Activated CD8-positive, alpha-beta memory T cell treated with anti-CD3 and anti-CD28 coated beads, Interleukin-2, amount 50 U/mL, for 1 hour (primary cell): ENCODE measurements around the gene PPM1H.
"Not testable (repeated sequence)": the region's sequence is repeated elsewhere in the genome, so short reads cannot be mapped to it uniquely, and the experiment has no call there.

Experiments used
- DNase-seq: peaks from one replicate; pipeline ENCODE4 v3.0.0-alpha.2; 2020; ENCODE audit errors: extremely low read depth

PPM1H gene

GRCh38 chr12:62767496-62767895 is 167.5 kb downstream of the PPM1H start:
- no peak for DNase-seq

GRCh38 chr12:62766496-62766895 is 168.5 kb downstream of the PPM1H start:
- DNase-seq, result no peak

GRCh38 chr12:62763861-62764645 is 170.9 kb downstream of the PPM1H start:
- DNase-seq, result no peak

DNA sequence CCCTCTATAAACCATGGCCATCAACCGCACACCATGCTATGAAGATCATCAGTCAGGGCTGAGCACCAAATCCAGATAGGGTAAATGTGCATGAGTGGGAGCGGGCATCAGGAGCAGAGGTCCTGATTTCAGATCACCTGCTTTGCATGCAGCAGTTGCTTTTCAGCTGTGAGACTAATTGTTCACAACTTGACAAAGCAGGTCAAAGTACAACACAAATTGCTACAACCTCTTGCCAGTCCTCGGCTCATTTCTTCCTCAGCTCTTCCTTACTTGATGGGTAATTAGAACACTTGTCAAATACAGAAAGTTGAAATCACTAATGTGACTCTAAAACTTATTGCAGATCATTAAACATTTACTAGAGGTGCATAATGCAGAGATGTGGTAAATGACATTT is 171.6 kb downstream of the PPM1H start:
- DNase-seq, result no peak

- no peak for DNase-seq
Observed at GRCh38 chr12:62762645-62763044, 172.3 kb downstream of the PPM1H start.

DNA sequence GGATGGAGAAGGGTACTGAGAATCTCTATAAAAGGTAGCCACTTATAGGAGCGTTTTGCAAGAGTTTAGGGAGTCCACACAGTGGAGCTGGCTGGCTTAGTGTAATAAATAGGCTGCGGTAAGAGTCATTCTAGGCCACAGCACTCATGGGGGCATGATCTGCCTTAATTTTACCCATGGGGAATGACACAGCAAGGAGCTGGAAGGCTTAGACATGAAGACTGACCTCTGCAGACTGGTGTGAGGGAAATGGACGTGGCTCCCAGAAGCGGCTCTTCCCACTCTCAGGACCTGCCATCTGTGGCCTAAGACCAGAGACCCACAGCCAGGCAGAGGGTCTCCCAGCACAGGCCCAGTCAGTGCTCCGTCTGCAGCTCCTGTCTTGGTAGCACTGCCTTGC is 173.3 kb downstream of the PPM1H start:
- DNase-seq, result no peak

- DNase-seq, result no peak
Observed at GRCh38 chr12:62760779-62761178, 174.2 kb downstream of the PPM1H start.

GRCh38 chr12:62760341-62760740 is 174.6 kb downstream of the PPM1H start:
- DNase-seq, result not testable (repeated sequence)

GRCh38 chr12:62758216-62758615 is 176.7 kb downstream of the PPM1H start:
- no peak for DNase-seq

GRCh38 chr12:62757048-62757447 is 177.9 kb downstream of the PPM1H start:
- DNase-seq, result no peak

GRCh38 chr12:62754706-62755105 is 180.2 kb downstream of the PPM1H start:
- DNase-seq, result no peak

DNA sequence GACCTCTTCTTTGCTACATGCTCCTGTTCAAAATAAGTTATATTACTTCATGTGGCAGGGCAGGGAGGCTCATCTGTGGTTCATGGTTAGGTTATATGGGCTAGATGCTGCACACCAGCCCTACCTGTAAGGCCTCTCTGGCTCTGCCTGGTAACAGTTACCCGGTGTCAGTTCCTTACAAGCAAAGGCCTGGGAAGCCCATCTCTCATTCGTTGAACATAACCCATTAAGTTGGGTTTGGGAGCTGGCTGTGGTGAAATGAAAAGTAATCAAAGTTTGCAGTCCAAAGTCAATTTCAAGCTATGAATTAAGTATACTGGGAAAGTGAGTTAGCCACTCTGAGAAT is 183.2 kb downstream of the PPM1H start:
- DNase-seq, result no peak

DNA sequence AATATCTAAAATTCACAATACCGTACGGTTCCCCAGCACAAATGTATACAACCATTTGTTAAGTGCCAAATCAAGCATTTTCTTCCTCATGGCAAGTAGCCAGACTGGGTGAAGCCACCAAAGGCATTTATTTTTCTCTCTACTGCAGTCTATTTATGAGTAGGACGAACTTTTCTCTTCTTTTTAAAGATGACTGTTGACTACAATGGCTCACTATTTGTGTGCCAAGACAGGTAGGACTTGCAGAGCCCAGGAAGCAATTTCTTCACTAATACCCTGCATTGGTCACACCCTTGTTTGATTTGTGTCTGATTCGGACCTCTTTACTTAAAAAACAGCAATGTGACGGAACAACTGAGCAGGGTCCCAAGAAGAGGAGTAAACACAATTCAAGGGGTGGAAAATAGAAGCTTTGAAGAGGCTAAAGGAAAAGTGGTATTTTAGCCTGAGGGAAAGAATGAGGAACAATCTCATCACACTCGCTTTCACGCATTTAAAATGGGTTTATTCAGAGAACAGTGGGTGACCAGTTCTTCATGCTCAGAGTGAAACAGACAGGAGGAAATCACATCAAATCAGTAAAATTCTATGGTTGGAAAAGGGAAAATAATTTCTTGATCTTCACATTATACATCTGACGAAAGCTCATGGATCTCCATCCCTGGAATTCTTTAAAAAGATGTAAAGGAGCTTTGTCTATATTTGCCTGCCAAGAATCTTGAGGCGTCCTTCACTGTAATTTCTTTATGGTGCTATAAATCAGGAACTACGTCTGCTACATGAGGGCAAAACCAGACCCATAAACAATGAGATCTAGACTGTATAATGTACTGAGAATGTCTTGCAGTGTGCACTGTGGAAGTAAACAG is 183.8 kb downstream of the PPM1H start:
- DNase-seq, result no peak

- DNase-seq, result no peak
Observed at GRCh38 chr12:62749586-62749985, 185.4 kb downstream of the PPM1H start.

- no peak for DNase-seq
Observed at GRCh38 chr12:62748941-62749468, 185.9 kb downstream of the PPM1H start.

- no peak for DNase-seq
Observed at GRCh38 chr12:62744551-62744950, 190.4 kb downstream of the PPM1H start.

DNA sequence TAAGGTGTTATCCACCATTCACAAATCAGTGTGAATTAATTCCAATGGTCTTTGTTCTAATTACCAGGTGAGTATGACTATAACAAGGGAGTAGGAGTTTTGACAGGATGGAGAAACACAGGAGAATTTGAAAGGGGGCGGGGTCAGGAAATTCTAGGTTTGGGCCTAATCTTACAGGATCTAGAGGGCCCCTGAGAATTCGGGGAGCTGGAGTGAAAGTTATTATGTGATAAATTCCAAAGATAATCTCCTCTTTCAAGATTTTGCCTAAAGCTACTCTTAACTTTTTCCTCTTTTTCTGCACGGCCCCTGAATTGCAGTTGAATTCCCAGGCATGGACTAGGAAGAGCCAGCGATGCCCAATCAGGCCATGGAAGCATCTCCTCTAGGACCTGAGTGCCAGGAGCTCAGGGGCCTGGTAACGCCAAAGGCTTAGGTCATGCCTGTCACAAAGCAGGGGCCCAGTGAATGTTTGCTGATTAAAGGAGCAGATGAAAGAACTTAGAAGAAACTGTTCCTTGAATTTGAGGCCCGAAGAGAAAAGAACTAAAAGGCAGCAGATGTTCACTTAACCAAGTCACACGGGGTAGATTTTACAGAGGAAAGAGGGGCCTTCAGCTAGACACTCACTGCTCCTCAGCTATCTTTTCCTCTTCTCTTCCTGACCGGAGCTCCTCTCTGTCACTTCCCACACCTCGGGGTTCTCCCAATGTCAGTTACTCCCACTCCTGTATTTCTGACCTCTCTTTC is 195.5 kb downstream of the PPM1H start:
- no peak for DNase-seq

GRCh38 chr12:62738616-62739015 is 196.3 kb downstream of the PPM1H start:
- DNase-seq, result no peak

DNA sequence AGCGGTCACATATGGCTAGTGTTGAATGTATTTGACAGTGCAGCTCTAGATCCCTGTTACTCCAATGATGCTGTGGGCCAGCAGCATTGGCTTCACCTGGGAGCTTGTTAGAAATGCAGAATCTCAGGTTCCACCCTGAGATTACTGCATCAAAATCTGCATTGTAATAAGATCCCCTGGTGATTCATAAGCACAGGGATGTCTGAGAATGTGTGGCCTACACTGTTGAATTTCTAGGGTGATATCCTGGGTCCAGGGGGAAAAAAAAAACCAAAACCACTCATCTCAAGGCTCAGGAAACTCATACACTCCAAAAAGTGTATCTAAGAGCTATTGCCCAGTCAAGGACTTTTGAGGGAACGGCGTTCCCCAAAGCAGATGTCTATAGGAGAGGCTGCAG is 196.8 kb downstream of the PPM1H start:
- no peak for DNase-seq

- no peak for DNase-seq
Observed at GRCh38 chr12:62737615-62738014, 197.3 kb downstream of the PPM1H start.

DNA sequence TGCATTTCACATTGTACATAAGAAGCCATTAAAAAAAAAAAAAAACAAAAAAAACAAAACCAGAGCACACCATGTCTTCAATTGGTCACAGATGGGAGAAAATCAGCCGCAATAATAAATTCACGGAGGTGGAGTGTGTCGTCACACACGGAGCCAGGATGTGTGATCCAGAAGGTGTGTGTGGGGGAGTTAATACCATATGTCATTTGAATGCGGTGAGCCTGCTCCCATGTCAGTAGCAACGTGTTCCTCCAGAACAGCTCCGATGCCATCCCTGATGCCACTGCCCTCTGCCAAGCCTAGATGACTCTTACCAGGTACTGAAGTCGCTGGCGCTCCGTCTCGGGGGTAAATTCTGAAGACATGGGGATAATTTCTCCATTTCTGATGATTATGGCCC is 197.8 kb downstream of the PPM1H start:
- no peak for DNase-seq

DNA sequence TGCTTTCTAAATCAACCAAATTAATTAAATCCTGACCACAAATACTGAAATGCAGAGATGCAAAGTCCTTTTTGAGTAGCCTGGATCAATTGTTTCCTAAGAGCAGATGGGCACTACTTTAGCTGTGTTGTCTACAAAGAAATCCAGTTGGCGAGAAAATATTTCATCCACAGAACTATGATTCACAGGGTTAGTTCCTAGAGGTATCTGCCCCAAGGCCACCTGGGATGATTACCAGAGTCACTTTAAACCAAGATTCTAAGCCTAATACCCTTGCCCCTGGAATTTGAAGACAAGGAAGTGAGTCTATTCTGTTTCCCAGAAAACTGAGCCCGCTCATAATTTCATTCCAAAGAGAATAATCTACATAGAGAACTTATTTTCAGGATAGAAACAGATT is 198.4 kb downstream of the PPM1H start:
- DNase-seq, result no peak
